ENCODE results near the gene ROBO2.
A peak's percentile ranks its signal among the peaks of the same experiment; 100 is the strongest.

The ROBO2 gene

GRCh38 chr3:77222701-77223100 lies 182.8 kb downstream of the ROBO2 start:
- TF ChIP-seq CTCF (IDR thresholded peaks at IDR 0.05; ENCODE audit: insufficient read depth, low read depth, low read length, missing control alignments): no peak
- no peak for DNase-seq (ENCODE audit: low read depth)
- no peak overlapping the region for H3K4me3 ChIP-seq (ENCODE audit: low read length)

GRCh38 chr3:77227567-77227966 lies 187.7 kb downstream of the ROBO2 start:
- no peak overlapping the region for H3K4me3 ChIP-seq (ENCODE audit: low read length)
- TF ChIP-seq CTCF (IDR thresholded peaks at IDR 0.05; ENCODE audit: insufficient read depth, low read depth, low read length, missing control alignments): no peak
- DNase-seq (ENCODE audit: low read depth): peak; percentile 19

DNA sequence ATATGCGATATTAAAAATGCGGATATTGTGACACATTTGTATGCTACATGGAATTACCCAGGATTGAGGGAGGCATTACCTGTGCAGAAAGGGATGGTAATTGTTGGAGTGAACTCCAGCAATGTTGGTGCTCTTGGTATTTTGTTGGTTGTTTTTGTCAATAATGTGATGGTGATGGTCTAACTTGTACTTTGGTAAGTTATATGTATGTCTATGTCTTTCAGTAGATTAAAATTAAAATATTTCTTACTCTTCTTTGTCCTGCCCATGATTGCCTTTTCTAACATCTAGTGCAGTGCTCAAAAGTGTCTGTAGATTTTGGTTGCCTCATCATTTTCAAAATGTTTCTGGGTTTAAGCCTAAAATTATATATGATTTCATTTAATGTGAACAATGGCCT lies 192.7 kb downstream of the ROBO2 start:
- H3K4me3 ChIP-seq (ENCODE audit: low read length): no peak overlapping the region
- TF ChIP-seq CTCF (IDR thresholded peaks at IDR 0.05; ENCODE audit: insufficient read depth, low read depth, low read length, missing control alignments): no peak
- no peak for DNase-seq (ENCODE audit: low read depth)

- DNase-seq (ENCODE audit: low read depth): no peak
- no peak for TF ChIP-seq CTCF (IDR thresholded peaks at IDR 0.05; ENCODE audit: insufficient read depth, low read depth, low read length, missing control alignments)
- H3K4me3 ChIP-seq (ENCODE audit: low read length): no peak overlapping the region
Measured at GRCh38 chr3:77234004-77234403, 194.1 kb downstream of the ROBO2 start.

GRCh38 chr3:77236118-77236517 lies 196.2 kb downstream of the ROBO2 start:
- TF ChIP-seq CTCF (IDR thresholded peaks at IDR 0.05; ENCODE audit: insufficient read depth, low read depth, low read length, missing control alignments): no peak
- DNase-seq (ENCODE audit: low read depth): no peak
- H3K4me3 ChIP-seq (ENCODE audit: low read length): no peak overlapping the region

DNA sequence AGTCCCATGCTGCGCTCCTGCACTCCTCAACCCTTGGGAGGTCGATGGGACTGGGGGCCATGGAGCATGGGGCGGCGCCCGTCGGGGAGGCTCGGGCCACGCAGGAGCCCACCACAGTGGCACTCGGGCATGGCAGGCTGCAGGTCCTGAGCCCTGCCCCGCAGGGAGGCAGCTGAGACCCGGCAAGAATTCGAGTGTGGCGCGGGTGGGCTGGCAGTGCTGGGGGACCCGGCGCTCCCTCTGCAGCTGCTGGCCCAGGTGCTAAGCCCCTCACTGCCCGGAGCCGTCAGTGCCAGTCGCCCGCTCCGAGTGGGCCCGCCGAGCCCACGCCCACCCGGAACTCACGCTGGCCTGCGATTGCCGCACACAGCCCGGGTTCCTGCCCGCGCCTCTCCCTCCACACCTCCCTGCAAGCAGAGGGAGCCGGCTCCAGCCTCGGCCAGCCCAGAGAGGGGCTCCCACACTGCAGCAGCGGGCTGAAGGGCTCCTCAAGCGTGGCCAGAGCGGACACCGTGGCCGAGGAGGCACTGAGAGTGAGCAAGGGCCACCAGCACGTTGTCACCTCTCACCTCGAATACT lies 200.3 kb downstream of the ROBO2 start:
- DNase-seq (ENCODE audit: low read depth): no peak
- no peak overlapping the region for H3K4me3 ChIP-seq (ENCODE audit: low read length)
- no peak for TF ChIP-seq CTCF (IDR thresholded peaks at IDR 0.05; ENCODE audit: insufficient read depth, low read depth, low read length, missing control alignments)

- no peak for TF ChIP-seq CTCF (IDR thresholded peaks at IDR 0.05; ENCODE audit: insufficient read depth, low read depth, low read length, missing control alignments)
- H3K4me3 ChIP-seq (ENCODE audit: low read length): no peak overlapping the region
- DNase-seq (ENCODE audit: low read depth): no peak
Measured at GRCh38 chr3:77242371-77242770, 202.5 kb downstream of the ROBO2 start.
